ENCODE results near the gene RAPGEF4. TPM values are rescaled to one million over a fixed set of nuclear protein-coding genes. Genes with fewer than 3 reads are reported as not detected.

Gene RAPGEF4
- total and polyA plus RNA-seq, 2 of the 13 experiments (the other 11 are each of a cell fraction or from before 2014, with no cell fraction given) = 0.78 to 0.91 TPM

DNA sequence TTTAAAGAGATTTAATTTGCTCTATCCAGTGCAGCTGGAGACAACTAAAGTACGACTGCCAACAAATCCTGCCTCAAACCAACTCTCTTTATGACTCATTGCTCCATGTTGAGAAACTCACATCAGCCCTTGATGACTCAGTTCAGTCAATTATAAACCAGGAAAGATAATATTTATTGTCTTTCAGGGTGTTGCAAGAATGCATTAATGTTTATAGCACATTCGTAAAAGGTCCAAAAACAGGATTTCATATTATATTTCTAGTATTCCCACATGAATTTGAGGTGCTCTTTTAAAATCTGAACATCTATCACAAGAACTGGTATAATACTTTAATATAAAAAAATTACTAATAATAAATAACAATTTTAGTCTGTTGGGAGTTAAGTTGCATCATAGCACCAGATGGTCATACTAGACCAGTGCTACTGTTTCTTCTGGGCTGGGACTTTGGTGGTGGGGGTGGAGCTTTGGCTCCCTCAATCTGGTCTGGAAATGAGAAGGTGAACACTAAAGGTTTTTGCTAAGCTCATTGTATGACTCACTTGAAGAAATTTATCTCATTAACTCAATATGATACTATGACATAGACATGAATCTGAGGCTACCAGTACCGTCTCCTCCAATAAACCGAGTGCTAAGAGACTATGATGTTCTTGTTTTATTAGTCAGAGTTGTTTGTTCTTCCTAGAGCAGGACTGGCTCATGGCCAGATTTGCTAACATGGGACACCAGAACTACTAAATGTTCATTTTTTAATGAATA is 313.4 kb downstream of the RAPGEF4 start (continued):
- TF ChIP-seq, protein P1, sequence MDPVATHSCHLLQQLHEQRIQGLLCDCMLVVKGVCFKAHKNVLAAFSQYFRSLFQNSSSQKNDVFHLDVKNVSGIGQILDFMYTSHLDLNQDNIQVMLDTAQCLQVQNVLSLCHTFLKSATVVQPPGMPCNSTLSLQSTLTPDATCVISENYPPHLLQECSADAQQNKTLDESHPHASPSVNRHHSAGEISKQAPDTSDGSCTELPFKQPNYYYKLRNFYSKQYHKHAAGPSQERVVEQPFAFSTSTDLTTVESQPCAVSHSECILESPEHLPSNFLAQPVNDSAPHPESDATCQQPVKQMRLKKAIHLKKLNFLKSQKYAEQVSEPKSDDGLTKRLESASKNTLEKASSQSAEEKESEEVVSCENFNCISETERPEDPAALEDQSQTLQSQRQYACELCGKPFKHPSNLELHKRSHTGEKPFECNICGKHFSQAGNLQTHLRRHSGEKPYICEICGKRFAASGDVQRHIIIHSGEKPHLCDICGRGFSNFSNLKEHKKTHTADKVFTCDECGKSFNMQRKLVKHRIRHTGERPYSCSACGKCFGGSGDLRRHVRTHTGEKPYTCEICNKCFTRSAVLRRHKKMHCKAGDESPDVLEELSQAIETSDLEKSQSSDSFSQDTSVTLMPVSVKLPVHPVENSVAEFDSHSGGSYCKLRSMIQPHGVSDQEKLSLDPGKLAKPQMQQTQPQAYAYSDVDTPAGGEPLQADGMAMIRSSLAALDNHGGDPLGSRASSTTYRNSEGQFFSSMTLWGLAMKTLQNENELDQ (CRISPR knock-in tag; IDR thresholded peaks at IDR 0.05; ENCODE audit: borderline replicate concordance) = no peak
- TF ChIP-seq ZNF510 (CRISPR knock-in tag; IDR thresholded peaks at IDR 0.05; ENCODE audit: low read depth) = no peak
- peak; percentile 21; the same call in 1 of the 2 replicates for TF ChIP-seq MAFF (IDR thresholded peaks at IDR 0.05; ENCODE audit: low read depth, low read length)
- TF ChIP-seq HMGA1 (CRISPR knock-in tag; conservative IDR thresholded peaks at IDR 0.05) = no peak
- no peak for TF ChIP-seq FOXK2 (IDR thresholded peaks at IDR 0.05)
- TF ChIP-seq ZNF121 (CRISPR knock-in tag; IDR thresholded peaks at IDR 0.05) = no peak
- TF ChIP-seq TBL1XR1 (IDR thresholded peaks at IDR 0.05; ENCODE audit: borderline replicate concordance, low read length, partially characterized antibody) = no peak
- TF ChIP-seq, protein P2, sequence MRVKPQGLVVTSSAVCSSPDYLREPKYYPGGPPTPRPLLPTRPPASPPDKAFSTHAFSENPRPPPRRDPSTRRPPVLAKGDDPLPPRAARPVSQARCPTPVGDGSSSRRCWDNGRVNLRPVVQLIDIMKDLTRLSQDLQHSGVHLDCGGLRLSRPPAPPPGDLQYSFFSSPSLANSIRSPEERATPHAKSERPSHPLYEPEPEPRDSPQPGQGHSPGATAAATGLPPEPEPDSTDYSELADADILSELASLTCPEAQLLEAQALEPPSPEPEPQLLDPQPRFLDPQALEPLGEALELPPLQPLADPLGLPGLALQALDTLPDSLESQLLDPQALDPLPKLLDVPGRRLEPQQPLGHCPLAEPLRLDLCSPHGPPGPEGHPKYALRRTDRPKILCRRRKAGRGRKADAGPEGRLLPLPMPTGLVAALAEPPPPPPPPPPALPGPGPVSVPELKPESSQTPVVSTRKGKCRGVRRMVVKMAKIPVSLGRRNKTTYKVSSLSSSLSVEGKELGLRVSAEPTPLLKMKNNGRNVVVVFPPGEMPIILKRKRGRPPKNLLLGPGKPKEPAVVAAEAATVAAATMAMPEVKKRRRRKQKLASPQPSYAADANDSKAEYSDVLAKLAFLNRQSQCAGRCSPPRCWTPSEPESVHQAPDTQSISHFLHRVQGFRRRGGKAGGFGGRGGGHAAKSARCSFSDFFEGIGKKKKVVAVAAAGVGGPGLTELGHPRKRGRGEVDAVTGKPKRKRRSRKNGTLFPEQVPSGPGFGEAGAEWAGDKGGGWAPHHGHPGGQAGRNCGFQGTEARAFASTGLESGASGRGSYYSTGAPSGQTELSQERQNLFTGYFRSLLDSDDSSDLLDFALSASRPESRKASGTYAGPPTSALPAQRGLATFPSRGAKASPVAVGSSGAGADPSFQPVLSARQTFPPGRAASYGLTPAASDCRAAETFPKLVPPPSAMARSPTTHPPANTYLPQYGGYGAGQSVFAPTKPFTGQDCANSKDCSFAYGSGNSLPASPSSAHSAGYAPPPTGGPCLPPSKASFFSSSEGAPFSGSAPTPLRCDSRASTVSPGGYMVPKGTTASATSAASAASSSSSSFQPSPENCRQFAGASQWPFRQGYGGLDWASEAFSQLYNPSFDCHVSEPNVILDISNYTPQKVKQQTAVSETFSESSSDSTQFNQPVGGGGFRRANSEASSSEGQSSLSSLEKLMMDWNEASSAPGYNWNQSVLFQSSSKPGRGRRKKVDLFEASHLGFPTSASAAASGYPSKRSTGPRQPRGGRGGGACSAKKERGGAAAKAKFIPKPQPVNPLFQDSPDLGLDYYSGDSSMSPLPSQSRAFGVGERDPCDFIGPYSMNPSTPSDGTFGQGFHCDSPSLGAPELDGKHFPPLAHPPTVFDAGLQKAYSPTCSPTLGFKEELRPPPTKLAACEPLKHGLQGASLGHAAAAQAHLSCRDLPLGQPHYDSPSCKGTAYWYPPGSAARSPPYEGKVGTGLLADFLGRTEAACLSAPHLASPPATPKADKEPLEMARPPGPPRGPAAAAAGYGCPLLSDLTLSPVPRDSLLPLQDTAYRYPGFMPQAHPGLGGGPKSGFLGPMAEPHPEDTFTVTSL (CRISPR knock-in tag; IDR thresholded peaks at IDR 0.05; ENCODE audit: borderline replicate concordance) = peak; percentile 42; the same call in 1 of the 2 replicates
- TF ChIP-seq ZZZ3 (CRISPR knock-in tag; IDR thresholded peaks at IDR 0.05; ENCODE audit: borderline replicate concordance) = no peak
- no peak for TF ChIP-seq CCAR2 (optimal IDR thresholded peaks at IDR 0.05; ENCODE audit: low read depth, low read length)
- no peak for TF ChIP-seq IRX3 (CRISPR knock-in tag; IDR thresholded peaks at IDR 0.05; ENCODE audit: borderline replicate concordance, low read depth)
- TF ChIP-seq ZNF788 (CRISPR knock-in tag; IDR thresholded peaks at IDR 0.05; ENCODE audit: borderline replicate concordance) = no peak
- TF ChIP-seq ZFX (CRISPR knock-in tag; IDR thresholded peaks at IDR 0.05; ENCODE audit: low read depth) = no peak
- no peak for TF ChIP-seq ZNF678 (CRISPR knock-in tag; IDR thresholded peaks at IDR 0.05)
- TF ChIP-seq, protein P3, sequence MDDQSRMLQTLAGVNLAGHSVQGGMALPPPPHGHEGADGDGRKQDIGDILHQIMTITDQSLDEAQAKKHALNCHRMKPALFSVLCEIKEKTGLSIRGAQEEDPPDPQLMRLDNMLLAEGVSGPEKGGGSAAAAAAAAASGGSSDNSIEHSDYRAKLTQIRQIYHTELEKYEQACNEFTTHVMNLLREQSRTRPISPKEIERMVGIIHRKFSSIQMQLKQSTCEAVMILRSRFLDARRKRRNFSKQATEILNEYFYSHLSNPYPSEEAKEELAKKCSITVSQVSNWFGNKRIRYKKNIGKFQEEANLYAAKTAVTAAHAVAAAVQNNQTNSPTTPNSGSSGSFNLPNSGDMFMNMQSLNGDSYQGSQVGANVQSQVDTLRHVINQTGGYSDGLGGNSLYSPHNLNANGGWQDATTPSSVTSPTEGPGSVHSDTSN (CRISPR knock-in tag; IDR thresholded peaks at IDR 0.05; ENCODE audit: borderline replicate concordance) = no peak
- no peak; the same call in 1 of the 2 replicates for TF ChIP-seq DPF2 (CRISPR knock-in tag; IDR thresholded peaks at IDR 0.05; ENCODE audit: borderline replicate concordance, low read depth)
- no peak for TF ChIP-seq CCDC6 (CRISPR knock-in tag; IDR thresholded peaks at IDR 0.05)
- TF ChIP-seq, protein P4, sequence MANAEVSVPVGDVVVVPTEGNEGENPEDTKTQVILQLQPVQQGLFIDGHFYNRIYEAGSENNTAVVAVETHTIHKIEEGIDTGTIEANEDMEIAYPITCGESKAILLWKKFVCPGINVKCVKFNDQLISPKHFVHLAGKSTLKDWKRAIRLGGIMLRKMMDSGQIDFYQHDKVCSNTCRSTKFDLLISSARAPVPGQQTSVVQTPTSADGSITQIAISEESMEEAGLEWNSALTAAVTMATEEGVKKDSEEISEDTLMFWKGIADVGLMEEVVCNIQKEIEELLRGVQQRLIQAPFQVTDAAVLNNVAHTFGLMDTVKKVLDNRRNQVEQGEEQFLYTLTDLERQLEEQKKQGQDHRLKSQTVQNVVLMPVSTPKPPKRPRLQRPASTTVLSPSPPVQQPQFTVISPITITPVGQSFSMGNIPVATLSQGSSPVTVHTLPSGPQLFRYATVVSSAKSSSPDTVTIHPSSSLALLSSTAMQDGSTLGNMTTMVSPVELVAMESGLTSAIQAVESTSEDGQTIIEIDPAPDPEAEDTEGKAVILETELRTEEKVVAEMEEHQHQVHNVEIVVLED (CRISPR knock-in tag; IDR thresholded peaks at IDR 0.05; ENCODE audit: borderline replicate concordance) = no peak

Data from HepG2 (cell line).